Activated B cell treated with CpG ODN at 0.5 μM for 24 hours (primary cell): ENCODE results near the gene LCN1. TPM values are rescaled to one million over a fixed set of nuclear protein-coding genes. Genes with fewer than 3 reads are reported as not detected.
"Not testable (repeated sequence)": the region's sequence is repeated elsewhere in the genome, so short reads cannot be mapped to it uniquely, and the experiment has no call there.

Source experiments
- ATAC-seq: fragments of 200-7000 bp; cut with Tn5 transposase; one replicate; pipeline ENCODE4 v1.10.0; 2021; ENCODE audit warnings: low read depth, mild to moderate bottlenecking, moderate library complexity
- CTCF ChIA-PET: fragments of 350-600 bp; sonication (Branson Sonifier 250); formaldehyde crosslinking; loops from one replicate; lab custom pipeline; 2021; ENCODE audit warnings: antibody characterized with exemption; lab: Charles Lee
- POLR2A ChIA-PET: fragments of 350-600 bp; sonication (Branson Sonifier 250); formaldehyde crosslinking; loops from one replicate; lab custom pipeline; 2021; ENCODE audit warnings: antibody characterized with exemption; lab: Charles Lee
- DNase-seq: peaks from one replicate; pipeline ENCODE4 v3.0.0; 2022
- H3K27ac Mint-ChIP-seq: one replicate; pipeline ENCODE4 v1.8.0; 2020; ENCODE audit warnings: mixed read lengths
- H3K27me3 Mint-ChIP-seq: one replicate; pipeline ENCODE4 v1.8.0; 2021; ENCODE audit warnings: mixed read lengths
- H3K36me3 Mint-ChIP-seq: one replicate; pipeline ENCODE4 v1.8.0; 2021; ENCODE audit warnings: low read depth, mixed read lengths
- H3K4me1 Mint-ChIP-seq: one replicate; pipeline ENCODE4 v1.8.0; 2021; ENCODE audit warnings: mixed read lengths
- H3K4me3 Mint-ChIP-seq: one replicate; pipeline ENCODE4 v1.8.0; 2020; ENCODE audit warnings: mild to moderate bottlenecking, mixed read lengths
- H3K9me3 Mint-ChIP-seq: one replicate; pipeline ENCODE4 v1.8.0; 2020; ENCODE audit warnings: mixed read lengths
- CTCF ChIP-seq: fragments of 200-600 bp; IDR thresholded peaks from one replicate; pipeline ENCODE4 v1.8.0; 2022; ENCODE audit warnings: antibody characterized with exemption, mild to moderate bottlenecking
- intact Hi-C: fragments of 100-400 bp; cut with micrococcal nuclease; formaldehyde crosslinking; loops from one replicate; pipeline ENCODE4 v1.15.1; 2024
- total RNA-seq: library from RNA; stranded (reverse); gene quantifications from 2 replicates; pipeline ENCODE4 v1.2.3, GENCODE V29; 2022

The LCN1 gene
- total RNA-seq, 1 donor from 2014 or later = not detected

- H3K27ac Mint-ChIP-seq = no peak overlapping the region
- peaks cover 5% of the 10 kb centered on the region for H3K27me3 Mint-ChIP-seq
- ATAC-seq (no peak), DNase-seq (no peak)
- H3K4me1 Mint-ChIP-seq = no peaks in the 10 kb centered on the region
- CTCF ChIA-PET = no interaction called here
- TF ChIP-seq CTCF = no peak
- peaks cover 10% of the 10 kb centered on the region for H3K9me3 Mint-ChIP-seq
- POLR2A ChIA-PET = no interaction called here
- intact Hi-C loops = no loop called here
- H3K36me3 Mint-ChIP-seq = no peaks in the 10 kb centered on the region
- H3K4me3 Mint-ChIP-seq = no peak overlapping the region
These were observed 8.3 kb upstream of the LCN1 start for GRCh38 chr9:135512904-135513303.

- ATAC-seq (no peak), DNase-seq (no peak)
- Mint-ChIP-seq H3K27ac (no peak overlapping the region), H3K4me1 (no peaks in the 10 kb centered on the region), H3K36me3 (no peaks in the 10 kb centered on the region), H3K9me3 (peaks cover 10% of the 10 kb centered on the region), H3K4me3 (no peak overlapping the region), H3K27me3 (peaks cover 5% of the 10 kb centered on the region)
- ChIA-PET CTCF (no interaction called here), POLR2A (no interaction called here)
- TF ChIP-seq CTCF = no peak
- intact Hi-C loops = no loop called here
These were observed 7.8 kb upstream of the LCN1 start for GRCh38 chr9:135513351-135513846.

GRCh38 chr9:135513906-135514305, 7.3 kb upstream of the LCN1 start:
- H3K4me3 Mint-ChIP-seq, ATAC-seq, intact Hi-C loops, POLR2A ChIA-PET, H3K36me3 Mint-ChIP-seq, H3K27ac Mint-ChIP-seq, DNase-seq, CTCF ChIA-PET, H3K27me3 Mint-ChIP-seq, H3K9me3 Mint-ChIP-seq, H3K4me1 Mint-ChIP-seq: not testable (repeated sequence)

- DNase-seq (no peak), ATAC-seq (no peak)
- intact Hi-C loops = no loop called here
- Mint-ChIP-seq H3K27me3 (peaks cover 5% of the 10 kb centered on the region), H3K9me3 (peaks cover 5% of the 10 kb centered on the region), H3K4me3 (no peak overlapping the region), H3K36me3 (no peaks in the 10 kb centered on the region), H3K27ac (no peak overlapping the region), H3K4me1 (no peaks in the 10 kb centered on the region)
- POLR2A ChIA-PET = no interaction called here
- CTCF ChIA-PET = no interaction called here
- TF ChIP-seq CTCF = no peak
These were observed 6.7 kb upstream of the LCN1 start for GRCh38 chr9:135514342-135515082.

- no peak for DNase-seq
- ATAC-seq = no peak
- ChIA-PET CTCF (no interaction called here), POLR2A (no interaction called here)
- intact Hi-C loops = no loop called here
- Mint-ChIP-seq H3K9me3 (peaks cover 2% of the 10 kb centered on the region), H3K4me1 (no peaks in the 10 kb centered on the region), H3K4me3 (no peak overlapping the region), H3K27me3 (peaks cover 5% of the 10 kb centered on the region), H3K36me3 (no peaks in the 10 kb centered on the region), H3K27ac (no peak overlapping the region)
- no peak for TF ChIP-seq CTCF
These were observed 5.9 kb upstream of the LCN1 start for GRCh38 chr9:135515083-135515951.
